SK-N-SH treated with all-trans-retinoic acid at 6 μM for 48 hours (cell line): ENCODE data around the gene ANAPC4.

Source experiments
- BACH2 ChIP-seq: fragments of 250-450 bp; sonication (Bioruptor Pico); IDR thresholded peaks from 2 replicates; pipeline ENCODE4 v1.9.0; 2021; ENCODE audit warnings: mild to moderate bottlenecking, borderline replicate concordance
- TOX ChIP-seq: fragments of 250-450 bp; sonication (Bioruptor Pico); IDR thresholded peaks from 2 replicates; pipeline ENCODE4 v1.8.0; 2021; ENCODE audit warnings: mild to moderate bottlenecking, moderate library complexity, borderline replicate concordance
- ZFP3 ChIP-seq: fragments of 250-450 bp; sonication (Bioruptor Pico); IDR thresholded peaks from 2 replicates; pipeline ENCODE4 v1.5.0; 2020; ENCODE audit warnings: mild to moderate bottlenecking, moderate library complexity
- ZFP30 ChIP-seq: fragments of 450-650 bp; formaldehyde crosslinking; IDR thresholded peaks from 2 replicates; pipeline ENCODE4 v1.5.0; 2022; ENCODE audit warnings: mild to moderate bottlenecking, moderate library complexity
- TF ChIP-seq, protein P1 (sequence below): fragments of 250-450 bp; sonication (Bioruptor Pico); IDR thresholded peaks from 2 replicates; pipeline ENCODE4 v1.8.0; 2020; ENCODE audit warnings: mild to moderate bottlenecking, moderate library complexity, borderline replicate concordance

DNA sequence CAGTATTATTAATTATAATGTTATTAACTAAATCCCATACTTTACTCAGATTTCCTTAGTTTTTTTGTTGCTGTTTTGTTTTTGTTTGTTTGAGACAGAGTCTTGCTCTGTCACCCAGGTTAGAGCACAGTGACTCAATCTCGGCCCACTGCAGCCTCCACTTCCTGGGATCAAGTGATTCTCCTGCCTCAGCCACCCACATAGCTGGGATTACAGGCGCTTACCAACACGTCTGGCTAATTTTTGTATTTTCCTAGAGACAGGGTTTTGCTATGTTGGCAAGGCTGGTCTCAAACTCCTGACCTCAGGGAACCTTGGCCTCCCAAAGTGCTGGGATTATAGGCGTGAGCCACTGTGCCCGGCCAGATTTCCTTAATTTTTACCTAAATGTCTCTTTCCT is 72.2 kb downstream of the ANAPC4 start:
- TF ChIP-seq ZFP3 (CRISPR knock-in tag) (no peak), BACH2 (CRISPR knock-in tag) (no peak), ZFP30 (no peak), TOX (CRISPR knock-in tag) (no peak)
- TF ChIP-seq, protein P1, sequence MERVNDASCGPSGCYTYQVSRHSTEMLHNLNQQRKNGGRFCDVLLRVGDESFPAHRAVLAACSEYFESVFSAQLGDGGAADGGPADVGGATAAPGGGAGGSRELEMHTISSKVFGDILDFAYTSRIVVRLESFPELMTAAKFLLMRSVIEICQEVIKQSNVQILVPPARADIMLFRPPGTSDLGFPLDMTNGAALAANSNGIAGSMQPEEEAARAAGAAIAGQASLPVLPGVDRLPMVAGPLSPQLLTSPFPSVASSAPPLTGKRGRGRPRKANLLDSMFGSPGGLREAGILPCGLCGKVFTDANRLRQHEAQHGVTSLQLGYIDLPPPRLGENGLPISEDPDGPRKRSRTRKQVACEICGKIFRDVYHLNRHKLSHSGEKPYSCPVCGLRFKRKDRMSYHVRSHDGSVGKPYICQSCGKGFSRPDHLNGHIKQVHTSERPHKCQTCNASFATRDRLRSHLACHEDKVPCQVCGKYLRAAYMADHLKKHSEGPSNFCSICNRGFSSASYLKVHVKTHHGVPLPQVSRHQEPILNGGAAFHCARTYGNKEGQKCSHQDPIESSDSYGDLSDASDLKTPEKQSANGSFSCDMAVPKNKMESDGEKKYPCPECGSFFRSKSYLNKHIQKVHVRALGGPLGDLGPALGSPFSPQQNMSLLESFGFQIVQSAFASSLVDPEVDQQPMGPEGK (CRISPR knock-in tag), result no peak
